ENCODE data around the gene FLT4. TPM values are rescaled to one million over a fixed set of nuclear protein-coding genes. Genes with fewer than 3 reads are reported as not detected.

The FLT4 gene
- total and polyA plus RNA-seq, 2 donors (not counting 1 experiment from before 2014, with no cell fraction given), result 0.01 TPM; not detected in 1

DNA sequence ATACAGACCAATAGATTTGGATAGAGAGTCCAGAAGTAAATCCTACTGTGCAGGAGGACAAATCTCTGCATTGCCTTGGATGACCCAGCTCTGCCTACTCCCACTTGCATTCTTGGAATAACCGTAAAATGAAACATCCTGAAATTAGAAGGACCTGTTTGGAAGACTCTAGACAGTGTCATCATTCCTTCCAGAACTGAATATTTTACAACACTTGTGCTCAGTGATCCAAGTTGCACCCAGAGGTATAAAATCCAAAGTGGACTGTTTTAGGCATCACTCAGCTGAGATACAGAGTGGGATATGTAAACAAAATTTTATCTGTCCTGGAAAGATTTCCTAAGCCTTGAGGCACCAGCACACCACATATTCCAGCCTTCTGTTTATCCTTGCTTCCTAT, 46.7 kb upstream of the FLT4 start:
- Histone ChIP-seq H3K79me2 (ENCODE audit: control insufficient read depth, insufficient read depth, low read length) (no peaks in the 10 kb centered on the region), H3K27me3 (replicated peaks in 1 of 4; ENCODE audit: control extremely low read depth in 1 of 4, control insufficient read depth in 3 of 4, insufficient read depth in 4 of 4, low read length in 3 of 4) (peaks cover 0 to 3% (median 1%) of the 10 kb centered on the region in 4 experiments), H4K20me1 (ENCODE audit: control insufficient read depth, insufficient read depth, low read length, poor library complexity, severe bottlenecking) (no peaks in the 10 kb centered on the region), H2AFZ (ENCODE audit: insufficient read depth, low read depth, low read length, poor library complexity, severe bottlenecking) (no peak overlapping the region), H3K27ac (ENCODE audit: low read length in 2 of 2) (no peak overlapping the region), H3K4me1 (ENCODE audit: control insufficient read depth in 2 of 2, insufficient read depth in 2 of 2, low read length in 2 of 2) (no peaks in the 10 kb centered on the region), H3K36me3 (replicated peaks in 1 of 2; ENCODE audit: control extremely low read depth in 1 of 2, control insufficient read depth in 1 of 2, extremely low read depth in 1 of 2, insufficient read depth in 2 of 2, low read length in 1 of 2) (no peaks in the 10 kb centered on the region), H3K4me2 (replicated peaks; ENCODE audit: low read depth, low read length, poor library complexity, severe bottlenecking) (no peak overlapping the region), H3K9me3 (ENCODE audit: control extremely low read depth in 1 of 3, control insufficient read depth in 2 of 3, insufficient read depth in 1 of 3, low read length in 2 of 3) (peaks cover 0 to 7% (median 4%) of the 10 kb centered on the region in 3 donors), H3K4me3 (ENCODE audit: control extremely low read depth in 1 of 5, extremely low read depth in 1 of 5, insufficient read depth in 1 of 5, low read depth in 2 of 5, low read length in 4 of 5) (no peak overlapping the region), H3K9ac (ENCODE audit: low read length) (no peak overlapping the region)
- no peak for DNase-seq
- WGBS (ENCODE audit: insufficient coverage), result 83% methylated on average over 1 of the region's 1 CpG
- CTCF ChIA-PET, result no interaction called here
- no peak for ATAC-seq (ENCODE audit: low read depth)
- TF ChIP-seq EZH2 (IDR thresholded peaks at IDR 0.05; ENCODE audit: borderline replicate concordance, insufficient read depth, low read depth, low read length, poor library complexity, severe bottlenecking), result no peak
- TF ChIP-seq, protein P1, sequence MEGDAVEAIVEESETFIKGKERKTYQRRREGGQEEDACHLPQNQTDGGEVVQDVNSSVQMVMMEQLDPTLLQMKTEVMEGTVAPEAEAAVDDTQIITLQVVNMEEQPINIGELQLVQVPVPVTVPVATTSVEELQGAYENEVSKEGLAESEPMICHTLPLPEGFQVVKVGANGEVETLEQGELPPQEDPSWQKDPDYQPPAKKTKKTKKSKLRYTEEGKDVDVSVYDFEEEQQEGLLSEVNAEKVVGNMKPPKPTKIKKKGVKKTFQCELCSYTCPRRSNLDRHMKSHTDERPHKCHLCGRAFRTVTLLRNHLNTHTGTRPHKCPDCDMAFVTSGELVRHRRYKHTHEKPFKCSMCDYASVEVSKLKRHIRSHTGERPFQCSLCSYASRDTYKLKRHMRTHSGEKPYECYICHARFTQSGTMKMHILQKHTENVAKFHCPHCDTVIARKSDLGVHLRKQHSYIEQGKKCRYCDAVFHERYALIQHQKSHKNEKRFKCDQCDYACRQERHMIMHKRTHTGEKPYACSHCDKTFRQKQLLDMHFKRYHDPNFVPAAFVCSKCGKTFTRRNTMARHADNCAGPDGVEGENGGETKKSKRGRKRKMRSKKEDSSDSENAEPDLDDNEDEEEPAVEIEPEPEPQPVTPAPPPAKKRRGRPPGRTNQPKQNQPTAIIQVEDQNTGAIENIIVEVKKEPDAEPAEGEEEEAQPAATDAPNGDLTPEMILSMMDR (IDR thresholded peaks at IDR 0.05), result no peak
- intact Hi-C loops (cut with micrococcal nuclease), result no loop called here
- peaks cover 6% of the 10 kb centered on the region for H3K9me3 Mint-ChIP-seq (ENCODE audit: insufficient read depth)
- no peak overlapping the region for H3K27ac Mint-ChIP-seq
- H3K4me1 Mint-ChIP-seq, result no peaks in the 10 kb centered on the region
- POLR2A ChIA-PET, result no interaction called here
- peaks cover 48% of the 10 kb centered on the region for H3K27me3 Mint-ChIP-seq
- no peak overlapping the region for H3K4me3 Mint-ChIP-seq

DNA sequence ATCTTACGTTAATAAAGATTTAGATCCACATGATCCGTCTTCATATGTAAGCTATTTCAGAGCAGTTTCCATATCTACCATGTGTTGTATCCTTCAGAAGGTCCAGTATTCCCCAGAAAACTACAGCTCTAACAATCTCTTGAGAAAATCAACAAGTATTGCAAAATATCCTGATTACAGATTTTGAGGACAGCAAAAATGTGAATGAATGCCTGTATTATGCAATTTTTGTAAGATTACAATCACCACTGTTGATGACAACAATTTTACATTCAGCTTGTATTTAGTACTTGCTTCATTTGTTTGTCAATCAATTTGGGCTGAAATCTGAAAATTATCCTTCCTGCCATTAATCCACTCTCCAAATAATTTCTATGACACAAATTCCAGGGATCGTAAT, 43.0 kb upstream of the FLT4 start:
- Histone ChIP-seq H3K27ac (ENCODE audit: low read length in 2 of 2) (no peak overlapping the region), H3K9ac (ENCODE audit: low read length) (no peak overlapping the region), H3K9me3 (ENCODE audit: control extremely low read depth in 1 of 3, control insufficient read depth in 2 of 3, insufficient read depth in 1 of 3, low read length in 2 of 3) (peaks cover 0 to 4% (median 0%) of the 10 kb centered on the region in 3 donors), H4K20me1 (ENCODE audit: control insufficient read depth, insufficient read depth, low read length, poor library complexity, severe bottlenecking) (no peaks in the 10 kb centered on the region), H3K4me3 (ENCODE audit: control extremely low read depth in 1 of 5, extremely low read depth in 1 of 5, insufficient read depth in 1 of 5, low read depth in 2 of 5, low read length in 4 of 5) (no peak overlapping the region), H3K36me3 (replicated peaks in 1 of 2; ENCODE audit: control extremely low read depth in 1 of 2, control insufficient read depth in 1 of 2, extremely low read depth in 1 of 2, insufficient read depth in 2 of 2, low read length in 1 of 2) (no peaks in the 10 kb centered on the region), H2AFZ (ENCODE audit: insufficient read depth, low read depth, low read length, poor library complexity, severe bottlenecking) (no peak overlapping the region), H3K4me1 (ENCODE audit: control insufficient read depth in 2 of 2, insufficient read depth in 2 of 2, low read length in 2 of 2) (no peaks in the 10 kb centered on the region), H3K27me3 (replicated peaks in 1 of 4; ENCODE audit: control extremely low read depth in 1 of 4, control insufficient read depth in 3 of 4, insufficient read depth in 4 of 4, low read length in 3 of 4) (peaks cover 0 to 3% (median 0%) of the 10 kb centered on the region in 4 experiments), H3K4me2 (replicated peaks; ENCODE audit: low read depth, low read length, poor library complexity, severe bottlenecking) (no peak overlapping the region), H3K79me2 (ENCODE audit: control insufficient read depth, insufficient read depth, low read length) (no peaks in the 10 kb centered on the region)
- Mint-ChIP-seq H3K4me1 (no peaks in the 10 kb centered on the region), H3K27ac (no peak overlapping the region), H3K4me3 (no peak overlapping the region), H3K9me3 (ENCODE audit: insufficient read depth) (no peaks in the 10 kb centered on the region), H3K27me3 (peaks cover 37% of the 10 kb centered on the region)
- 100% methylated on average over 1 of the region's 3 CpGs for WGBS (ENCODE audit: insufficient coverage)
- DNase-seq, result no peak
- intact Hi-C loops (cut with micrococcal nuclease), result no loop called here
- ChIA-PET POLR2A (no interaction called here), CTCF (no interaction called here)
- TF ChIP-seq EZH2 (IDR thresholded peaks at IDR 0.05; ENCODE audit: borderline replicate concordance, insufficient read depth, low read depth, low read length, poor library complexity, severe bottlenecking), result no peak
- TF ChIP-seq, protein P1 (IDR thresholded peaks at IDR 0.05), result no peak
- no peak for ATAC-seq (ENCODE audit: low read depth)
